HepG2 (cell line): ENCODE results near the gene FGFR3. TPM values are rescaled to one million over a fixed set of nuclear protein-coding genes. Genes with fewer than 3 reads are reported as not detected.

Experiments used
- CAMTA2 ChIP-seq: sonication (generic); formaldehyde crosslinking; IDR thresholded peaks from 2 replicates; pipeline ENCODE4 v1.4.0; 2020; ENCODE audit warnings: mild to moderate bottlenecking, missing genetic modification reagents, borderline replicate concordance
- E2F2 ChIP-seq: sonication (generic); formaldehyde crosslinking; IDR thresholded peaks from 2 replicates; pipeline ENCODE4 v1.4.0; 2020; ENCODE audit warnings: missing genetic modification reagents, borderline replicate concordance
- ELF4 ChIP-seq: sonication (generic); formaldehyde crosslinking; IDR thresholded peaks from 2 replicates; pipeline ENCODE4 v1.5.0; 2020; ENCODE audit warnings: missing genetic modification reagents, mild to moderate bottlenecking, moderate library complexity, borderline replicate concordance
- EZH2 ChIP-seq: conservative IDR thresholded peaks from 2 replicates; pipeline ENCODE4 v1.6.1; 2012; ENCODE audit warnings: mild to moderate bottlenecking, low read depth, low read length, moderate library complexity
- GATAD1 ChIP-seq: IDR thresholded peaks from 2 replicates; pipeline ENCODE4 v1.6.1; 2016; ENCODE audit warnings: missing genetic modification reagents, missing compliant biosample characterization
- HMG20B ChIP-seq: conservative IDR thresholded peaks from 2 replicates; pipeline ENCODE4 v1.6.1; 2016; ENCODE audit warnings: missing genetic modification reagents, missing compliant biosample characterization
- KDM1A ChIP-seq: IDR thresholded peaks from 2 replicates; pipeline ENCODE4 v1.6.1; 2016; ENCODE audit warnings: missing compliant biosample characterization
- MTF2 ChIP-seq: sonication (generic); formaldehyde crosslinking; IDR thresholded peaks from 2 replicates; pipeline ENCODE4 v1.5.0; 2020; ENCODE audit warnings: missing genetic modification reagents, borderline replicate concordance
- PPARG ChIP-seq: conservative IDR thresholded peaks from 2 replicates; pipeline ENCODE4 v1.6.1; 2016; ENCODE audit warnings: missing biosample characterization, missing genetic modification reagents
- PRDM10 ChIP-seq: sonication (generic); formaldehyde crosslinking; IDR thresholded peaks from 2 replicates; pipeline ENCODE4 v1.4.0; 2020; ENCODE audit warnings: low read depth, missing genetic modification reagents
- REL ChIP-seq: sonication (generic); formaldehyde crosslinking; conservative IDR thresholded peaks from 2 replicates; pipeline ENCODE4 v1.8.0; 2022; ENCODE audit warnings: mild to moderate bottlenecking, missing genetic modification reagents, moderate library complexity
- XRCC5 ChIP-seq: fragments of 200-400 bp; formaldehyde crosslinking; optimal IDR thresholded peaks from 2 replicates; pipeline ENCODE3; 2017; ENCODE audit warnings: mild to moderate bottlenecking, low read length
- ZIK1 ChIP-seq: sonication (generic); formaldehyde crosslinking; IDR thresholded peaks from 2 replicates; pipeline ENCODE4 v1.5.0; 2020; ENCODE audit warnings: mild to moderate bottlenecking, low read depth, missing genetic modification reagents, borderline replicate concordance
- ZNF138 ChIP-seq: sonication (generic); formaldehyde crosslinking; IDR thresholded peaks from 2 replicates; pipeline ENCODE4 v1.5.0; 2020; ENCODE audit warnings: mild to moderate bottlenecking, low read depth, missing genetic modification reagents
- ZNF292 ChIP-seq: sonication (generic); formaldehyde crosslinking; IDR thresholded peaks from 2 replicates; pipeline ENCODE4 v1.8.1; 2022; ENCODE audit warnings: mild to moderate bottlenecking, low read depth, missing genetic modification reagents, borderline replicate concordance
- ZNF296 ChIP-seq: sonication (generic); formaldehyde crosslinking; conservative IDR thresholded peaks from 2 replicates; pipeline ENCODE4 v1.5.0; 2020; ENCODE audit warnings: mild to moderate bottlenecking, missing genetic modification reagents
- ZNF354B ChIP-seq: sonication (generic); formaldehyde crosslinking; IDR thresholded peaks from 2 replicates; pipeline ENCODE4 v1.8.0; 2022; ENCODE audit warnings: mild to moderate bottlenecking, missing genetic modification reagents
- ZNF513 ChIP-seq: sonication (generic); formaldehyde crosslinking; conservative IDR thresholded peaks from 2 replicates; pipeline ENCODE4 v1.5.0; 2020; ENCODE audit warnings: missing genetic modification reagents
- ZNF678 ChIP-seq: sonication (generic); formaldehyde crosslinking; IDR thresholded peaks from 2 replicates; pipeline ENCODE4 v1.4.0; 2020; ENCODE audit warnings: mild to moderate bottlenecking, missing genetic modification reagents
- polyA plus RNA-seq, 8 experiments: library from polyadenylated mRNA; depleted of rRNA in 3 of 8; stranded (reverse) in 7 of 8; unstranded in 1 of 8; fragments of >200 nt; fragmentation: Illumina TruSeq in 4 of 8; extraction: Trizol in 4 of 8; gene quantifications; 2 replicates each; pipeline versions ENCODE4 v1.2.1 to v1.2.3, GENCODE V29; 2011 to 2016; ENCODE audit warnings: low read depth in 4 of 8, missing spikeins in 1 of 8, mixed read lengths in 1 of 8; ENCODE audit not compliant: insufficient read depth in 1 of 8
- total RNA-seq, 5 experiments: library from RNA; depleted of rRNA; stranded (reverse); fragments of >200 nt; fragmentation: Illumina TruSeq; extraction: Trizol; gene quantifications; 2 replicates each; pipeline ENCODE4 v1.2.3, GENCODE V29; 2016; ENCODE audit warnings: low read depth in 1 of 5
- TF ChIP-seq, protein P1 (sequence below): sonication (generic); formaldehyde crosslinking; IDR thresholded peaks from 2 replicates; pipeline ENCODE4 v1.8.1; 2023; ENCODE audit warnings: mild to moderate bottlenecking, missing genetic modification reagents
- TF ChIP-seq, protein P2 (sequence below): sonication (generic); formaldehyde crosslinking; IDR thresholded peaks from 2 replicates; pipeline ENCODE4 v1.4.0; 2020; ENCODE audit warnings: mild to moderate bottlenecking, missing genetic modification reagents

FGFR3 gene
- total and polyA plus RNA-seq, 2 of the 13 experiments (the other 11 are each of a cell fraction or from before 2014, with no cell fraction given), result 103 to 109 TPM

- TF ChIP-seq ELF4 (CRISPR knock-in tag), result no peak
- TF ChIP-seq ZNF678 (CRISPR knock-in tag), result no peak
- TF ChIP-seq CAMTA2, result no peak
- no peak for TF ChIP-seq ZIK1
- no peak for TF ChIP-seq ZNF354B (CRISPR knock-in tag)
- TF ChIP-seq, protein P1, sequence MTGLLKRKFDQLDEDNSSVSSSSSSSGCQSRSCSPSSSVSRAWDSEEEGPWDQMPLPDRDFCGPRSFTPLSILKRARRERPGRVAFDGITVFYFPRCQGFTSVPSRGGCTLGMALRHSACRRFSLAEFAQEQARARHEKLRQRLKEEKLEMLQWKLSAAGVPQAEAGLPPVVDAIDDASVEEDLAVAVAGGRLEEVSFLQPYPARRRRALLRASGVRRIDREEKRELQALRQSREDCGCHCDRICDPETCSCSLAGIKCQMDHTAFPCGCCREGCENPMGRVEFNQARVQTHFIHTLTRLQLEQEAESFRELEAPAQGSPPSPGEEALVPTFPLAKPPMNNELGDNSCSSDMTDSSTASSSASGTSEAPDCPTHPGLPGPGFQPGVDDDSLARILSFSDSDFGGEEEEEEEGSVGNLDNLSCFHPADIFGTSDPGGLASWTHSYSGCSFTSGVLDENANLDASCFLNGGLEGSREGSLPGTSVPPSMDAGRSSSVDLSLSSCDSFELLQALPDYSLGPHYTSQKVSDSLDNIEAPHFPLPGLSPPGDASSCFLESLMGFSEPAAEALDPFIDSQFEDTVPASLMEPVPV (CRISPR knock-in tag), result peak; percentile 17; the same call in 1 of the 2 replicates
- TF ChIP-seq ZNF513 (CRISPR knock-in tag), result no peak
- no peak for TF ChIP-seq MTF2 (CRISPR knock-in tag)
- TF ChIP-seq GATAD1 (CRISPR knock-in tag), result no peak
- no peak for TF ChIP-seq HMG20B (CRISPR knock-in tag)
- no peak for TF ChIP-seq E2F2 (CRISPR knock-in tag)
- no peak for TF ChIP-seq KDM1A (CRISPR knock-in tag)
- no peak for TF ChIP-seq ZNF138
- no peak for TF ChIP-seq ZNF296 (CRISPR knock-in tag)
- no peak for TF ChIP-seq PRDM10 (CRISPR knock-in tag)
- no peak for TF ChIP-seq ZNF292
- no peak for TF ChIP-seq XRCC5
- no peak for TF ChIP-seq PPARG
- TF ChIP-seq, protein P2, sequence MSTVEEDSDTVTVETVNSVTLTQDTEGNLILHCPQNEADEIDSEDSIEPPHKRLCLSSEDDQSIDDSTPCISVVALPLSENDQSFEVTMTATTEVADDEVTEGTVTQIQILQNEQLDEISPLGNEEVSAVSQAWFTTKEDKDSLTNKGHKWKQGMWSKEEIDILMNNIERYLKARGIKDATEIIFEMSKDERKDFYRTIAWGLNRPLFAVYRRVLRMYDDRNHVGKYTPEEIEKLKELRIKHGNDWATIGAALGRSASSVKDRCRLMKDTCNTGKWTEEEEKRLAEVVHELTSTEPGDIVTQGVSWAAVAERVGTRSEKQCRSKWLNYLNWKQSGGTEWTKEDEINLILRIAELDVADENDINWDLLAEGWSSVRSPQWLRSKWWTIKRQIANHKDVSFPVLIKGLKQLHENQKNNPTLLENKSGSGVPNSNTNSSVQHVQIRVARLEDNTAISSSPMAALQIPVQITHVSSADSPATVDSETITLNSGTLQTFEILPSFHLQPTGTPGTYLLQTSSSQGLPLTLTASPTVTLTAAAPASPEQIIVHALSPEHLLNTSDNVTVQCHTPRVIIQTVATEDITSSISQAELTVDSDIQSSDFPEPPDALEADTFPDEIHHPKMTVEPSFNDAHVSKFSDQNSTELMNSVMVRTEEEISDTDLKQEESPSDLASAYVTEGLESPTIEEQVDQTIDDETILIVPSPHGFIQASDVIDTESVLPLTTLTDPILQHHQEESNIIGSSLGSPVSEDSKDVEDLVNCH, result no peak
- TF ChIP-seq REL (CRISPR knock-in tag), result no peak
- no peak for TF ChIP-seq EZH2
Observed at GRCh38 chr4:1754336-1754735, 38.8 kb upstream of the FGFR3 start (continued).
